ENCODE data around the gene SLC66A3. TPM values are rescaled to one million over a fixed set of nuclear protein-coding genes. Genes with fewer than 3 reads are reported as not detected.

Gene SLC66A3
- total RNA-seq, 1 experiment from 2014 or later = 13.3 TPM

GRCh38 chr2:11142330-11142729 lies 12.9 kb upstream of the SLC66A3 start:
- no peak overlapping the region for H3K14ac ChIP-seq (ENCODE audit: insufficient read depth, low read length)
- no peak overlapping the region for H3K4me3 Mint-ChIP-seq
- no peaks in the 10 kb centered on the region for H3K23me2 ChIP-seq (ENCODE audit: insufficient read length, low read depth, low read length, poor library complexity, severe bottlenecking)
- no peak overlapping the region for H2BK20ac ChIP-seq (ENCODE audit: low read depth, low read length, poor library complexity, severe bottlenecking)
- no peak overlapping the region for H2BK12ac ChIP-seq (ENCODE audit: insufficient read length, low read depth, low read length)
- H3K27me3 Mint-ChIP-seq (ENCODE audit: low read depth) = peaks cover 3% of the 10 kb centered on the region; the same call in 1 of the 2 replicates
- H4K8ac ChIP-seq (replicated peaks; ENCODE audit: insufficient read length, low read depth, low read length) = no peak overlapping the region
- H3K9ac ChIP-seq (ENCODE audit: extremely low read depth, insufficient read length, low read length) = no peak overlapping the region
- H2BK15ac ChIP-seq (ENCODE audit: low read depth, low read length) = no peak overlapping the region
- H2BK5ac ChIP-seq (ENCODE audit: insufficient read length, low read length) = no peak overlapping the region
- no peak overlapping the region for H2BK120ac ChIP-seq (ENCODE audit: low read depth, low read length, poor library complexity, severe bottlenecking)
- H2AK5ac ChIP-seq (ENCODE audit: insufficient read length, low read length) = no peak overlapping the region
- no peak overlapping the region for H3T11ph ChIP-seq (ENCODE audit: low read length)
- H3K27me3 ChIP-seq (ENCODE audit: insufficient read depth, low read length) = no peaks in the 10 kb centered on the region
- H3K27ac Mint-ChIP-seq = no peak overlapping the region
- H3K9me3 Mint-ChIP-seq = peaks cover 0 to 3% of the 10 kb centered on the region in 2 experiments; a peak in 1 of 5 replicates
- no peak overlapping the region for H4K91ac ChIP-seq (ENCODE audit: insufficient read length, low read depth, low read length)
- no peak overlapping the region for H3K27ac ChIP-seq (ENCODE audit: insufficient read length, low read depth, low read length)
- H4K20me1 ChIP-seq (ENCODE audit: control insufficient read depth, insufficient read depth, insufficient read length) = no peaks in the 10 kb centered on the region
- H3K4me1 ChIP-seq (ENCODE audit: insufficient read depth, low read length) = no peaks in the 10 kb centered on the region
- no peak overlapping the region for H2AFZ ChIP-seq (ENCODE audit: low read length)
- no peak overlapping the region for H3K56ac ChIP-seq (ENCODE audit: insufficient read length, low read depth, low read length)
- H3K79me1 ChIP-seq (ENCODE audit: insufficient read depth, low read depth, low read length, poor library complexity, severe bottlenecking) = no peaks in the 10 kb centered on the region
- no peak overlapping the region for H3K4me2 ChIP-seq (ENCODE audit: insufficient read depth, insufficient read length, low read length)
- H3K23ac ChIP-seq (ENCODE audit: insufficient read length, low read depth, low read length) = no peak overlapping the region
- no peaks in the 10 kb centered on the region for H3K9me3 ChIP-seq (ENCODE audit: control insufficient read depth, low read depth, low read length)
- H3K4ac ChIP-seq (ENCODE audit: low read depth, low read length) = no peak overlapping the region
- H3K4me1 Mint-ChIP-seq = no peaks in the 10 kb centered on the region
- no peak for DNase-seq
- no peak; the same call in 2 of the 3 replicates for TF ChIP-seq CTCF (conservative IDR thresholded peaks at IDR 0.05)
- H3K36me3 Mint-ChIP-seq (ENCODE audit: insufficient read depth in 1 of 3, low read depth in 3 of 3) = peaks cover 0 to 6% (median 0%) of the 10 kb centered on the region in 3 experiments; a peak in 1 of 7 replicates
- H4K5ac ChIP-seq (ENCODE audit: insufficient read length, low read depth, low read length) = no peak overlapping the region
- no peaks in the 10 kb centered on the region for H3K79me2 ChIP-seq (ENCODE audit: insufficient read depth, low read length)
- H3K18ac ChIP-seq (ENCODE audit: insufficient read length, low read depth, low read length) = no peak overlapping the region
- no CpG with 5 or more reads among the region's 3 CpGs for WGBS (ENCODE audit: extremely low coverage, insufficient read length, low lambda C conversion rate)
